GM12865 (cell line): Measurements from ENCODE around the gene CCDC71L.

ENCODE experiments used
- DNase-seq: peaks from one replicate; pipeline ENCODE4 v3.0.0; 2010; ENCODE audit warnings: low read depth
- H3K4me3 ChIP-seq: 2 replicates; pipeline ENCODE4 v1.5.1; 2011; ENCODE audit warnings: mild to moderate bottlenecking, low read depth, low read length, control low read depth
- TF ChIP-seq, protein P1 (sequence below): IDR thresholded peaks from 2 replicates; pipeline ENCODE4 v1.5.1; 2011; ENCODE audit warnings: low read length, control low read depth, low read depth, inconsistent platforms; ENCODE audit not compliant: insufficient read depth; ENCODE audit errors: missing control alignments

CCDC71L gene

DNA sequence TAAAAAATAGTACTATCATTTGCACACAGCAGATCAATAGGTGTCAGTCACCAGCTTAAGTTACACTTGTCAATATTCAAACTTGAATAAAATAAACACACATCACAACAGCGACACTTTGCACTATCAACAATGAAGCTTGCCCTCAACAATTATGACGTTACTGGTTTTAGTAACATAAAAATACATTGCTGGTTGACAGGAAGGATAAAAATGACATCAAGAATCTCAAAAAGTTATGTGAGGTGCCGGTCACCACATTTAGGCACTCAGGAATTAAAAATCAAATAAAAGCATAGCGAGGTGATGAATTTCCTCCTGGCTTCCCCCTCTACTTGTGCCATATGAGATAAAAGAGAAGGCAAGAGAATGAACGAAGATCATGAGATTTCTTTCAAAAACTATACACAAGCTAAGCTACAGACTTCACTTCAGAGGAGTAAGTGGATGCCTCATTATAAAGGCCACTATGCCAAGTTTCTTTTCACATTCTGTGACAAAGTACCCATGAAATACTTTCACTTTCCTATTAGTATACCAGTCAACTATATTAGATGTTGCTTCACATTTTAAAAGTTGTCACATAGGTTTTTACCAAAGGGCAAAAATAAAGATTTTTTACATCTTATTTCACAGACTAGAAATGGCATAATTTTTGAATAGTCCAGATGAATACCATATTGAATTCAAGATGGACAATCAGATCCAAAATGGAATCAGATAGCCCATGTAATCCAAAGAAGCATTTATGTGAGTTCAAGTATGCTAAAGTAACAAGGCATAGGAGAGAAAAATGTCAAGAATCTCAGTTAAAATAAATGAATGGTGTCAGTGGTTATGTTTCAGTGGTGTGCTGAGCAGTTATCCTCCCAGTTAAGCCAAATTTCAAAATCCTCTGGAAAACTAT, 3.6 kb downstream of the CCDC71L start:
- peak; percentile 37 for DNase-seq
- H3K4me3 ChIP-seq = peak overlapping the region; percentile 31
- TF ChIP-seq, protein P1, sequence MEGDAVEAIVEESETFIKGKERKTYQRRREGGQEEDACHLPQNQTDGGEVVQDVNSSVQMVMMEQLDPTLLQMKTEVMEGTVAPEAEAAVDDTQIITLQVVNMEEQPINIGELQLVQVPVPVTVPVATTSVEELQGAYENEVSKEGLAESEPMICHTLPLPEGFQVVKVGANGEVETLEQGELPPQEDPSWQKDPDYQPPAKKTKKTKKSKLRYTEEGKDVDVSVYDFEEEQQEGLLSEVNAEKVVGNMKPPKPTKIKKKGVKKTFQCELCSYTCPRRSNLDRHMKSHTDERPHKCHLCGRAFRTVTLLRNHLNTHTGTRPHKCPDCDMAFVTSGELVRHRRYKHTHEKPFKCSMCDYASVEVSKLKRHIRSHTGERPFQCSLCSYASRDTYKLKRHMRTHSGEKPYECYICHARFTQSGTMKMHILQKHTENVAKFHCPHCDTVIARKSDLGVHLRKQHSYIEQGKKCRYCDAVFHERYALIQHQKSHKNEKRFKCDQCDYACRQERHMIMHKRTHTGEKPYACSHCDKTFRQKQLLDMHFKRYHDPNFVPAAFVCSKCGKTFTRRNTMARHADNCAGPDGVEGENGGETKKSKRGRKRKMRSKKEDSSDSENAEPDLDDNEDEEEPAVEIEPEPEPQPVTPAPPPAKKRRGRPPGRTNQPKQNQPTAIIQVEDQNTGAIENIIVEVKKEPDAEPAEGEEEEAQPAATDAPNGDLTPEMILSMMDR = no peak

- TF ChIP-seq, protein P1 = no peak
- DNase-seq = no peak
- H3K4me3 ChIP-seq = no peak overlapping the region
Observed at GRCh38 chr7:106655703-106656498, 5.1 kb downstream of the CCDC71L start.

DNA sequence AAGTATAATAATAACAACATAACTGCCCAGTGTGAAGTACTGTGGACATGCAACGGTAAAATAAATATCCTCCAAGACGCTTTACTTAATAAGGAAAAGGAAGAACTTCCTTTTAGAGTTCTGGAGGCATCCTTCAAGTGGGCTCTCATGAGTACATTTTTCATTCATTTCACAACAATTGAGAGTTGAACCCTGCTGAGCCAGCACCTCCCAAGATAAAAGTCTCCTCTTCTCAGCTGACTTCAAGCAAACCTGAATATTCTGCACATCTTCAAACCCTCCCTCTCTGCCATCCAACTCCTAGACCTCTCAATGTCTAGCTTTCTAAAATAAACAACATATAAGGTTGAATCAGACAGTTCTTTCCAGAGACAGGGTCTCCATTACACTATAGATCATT, 7.5 kb downstream of the CCDC71L start:
- no peak overlapping the region for H3K4me3 ChIP-seq
- DNase-seq = no peak

DNA sequence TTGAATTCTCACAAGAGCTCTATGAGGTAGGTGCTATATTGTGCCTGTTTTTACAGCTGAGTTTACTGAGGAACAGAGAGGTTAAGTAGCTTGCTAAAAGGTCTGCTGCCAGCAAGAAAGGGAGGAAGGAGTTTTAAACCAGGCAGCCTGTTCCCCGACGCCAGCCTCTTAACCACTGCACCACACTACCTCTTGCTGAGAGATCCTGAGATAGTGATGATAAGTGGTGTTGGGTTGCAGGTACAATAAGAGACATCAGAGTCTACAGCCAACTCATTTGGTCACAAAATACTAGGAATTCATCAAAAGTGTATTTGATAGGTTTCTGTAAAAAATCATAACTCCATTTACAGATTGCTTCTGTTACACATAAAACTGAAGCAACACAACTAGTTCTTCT, 8.0 kb downstream of the CCDC71L start:
- TF ChIP-seq, protein P1 = no peak
- H3K4me3 ChIP-seq = no peak overlapping the region
- no peak for DNase-seq

More for the DNA sequence above, 7.5 kb downstream of the CCDC71L start:
- TF ChIP-seq, protein P1 = no peak

DNA sequence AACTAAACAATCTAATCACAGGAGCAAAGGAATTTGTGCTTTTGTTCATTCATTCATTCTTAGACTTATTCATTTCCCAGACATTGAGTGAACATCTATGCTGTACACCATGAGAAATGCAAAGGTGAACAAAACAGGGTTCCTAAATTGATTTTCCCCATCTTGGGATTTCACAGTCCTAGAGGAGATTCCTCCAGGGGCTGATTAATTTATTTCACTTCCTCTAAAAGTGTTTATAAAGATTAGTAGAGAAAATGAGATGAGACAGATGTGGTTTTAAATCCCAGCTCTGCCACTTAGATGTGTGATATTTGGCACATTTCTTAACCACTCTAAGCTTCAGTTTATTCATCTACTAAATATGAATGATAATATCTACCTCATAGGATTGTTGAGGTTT, 8.9 kb downstream of the CCDC71L start:
- TF ChIP-seq, protein P1 = no peak
- no peak overlapping the region for H3K4me3 ChIP-seq
- DNase-seq = no peak

- TF ChIP-seq, protein P1 = no peak
- no peak for DNase-seq
Observed at GRCh38 chr7:106646256-106646655, 14.7 kb downstream of the CCDC71L start.

More at GRCh38 chr7:106646256-106646655, 14.7 kb downstream of the CCDC71L start:
- no peak overlapping the region for H3K4me3 ChIP-seq
